ENCODE data around the gene FAHD1.

DNA sequence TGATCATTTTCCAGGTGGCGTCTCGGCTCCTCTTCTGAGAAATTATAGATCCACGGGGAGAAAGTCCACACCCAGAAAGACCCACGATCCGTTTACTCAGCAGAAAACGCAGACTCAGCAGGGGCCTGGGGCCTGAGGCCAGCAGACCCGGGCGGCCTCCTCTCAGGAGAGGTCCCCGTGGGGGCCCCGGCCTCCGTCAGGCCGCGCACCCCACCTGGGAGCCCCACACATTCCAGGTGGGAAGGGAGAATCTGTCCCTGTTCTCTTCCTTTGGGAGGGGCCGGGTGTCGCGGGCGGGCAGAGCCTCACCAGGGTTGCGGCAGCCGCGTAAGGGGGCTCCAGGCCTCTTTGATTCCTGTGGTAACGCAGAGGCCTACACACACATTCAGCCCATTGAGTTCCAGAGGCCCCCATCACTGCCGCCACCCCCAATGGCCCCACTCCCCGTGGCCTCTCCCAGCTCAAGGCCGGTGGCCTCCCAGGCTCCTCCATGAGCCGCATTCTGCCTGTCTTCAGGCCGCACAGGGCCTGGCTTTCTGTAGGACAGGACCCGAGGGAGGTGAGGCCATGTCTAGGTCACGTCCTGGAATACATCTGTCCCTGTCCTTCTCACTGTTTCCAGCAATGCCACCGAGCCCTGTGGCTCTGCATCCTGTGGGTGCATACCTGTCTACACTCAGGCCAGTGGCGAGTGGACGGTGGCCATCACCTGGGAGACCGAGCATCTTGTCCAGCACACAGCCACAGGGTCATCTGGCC, 31.9 kb upstream of the FAHD1 start:
- TF ChIP-seq, protein P1, sequence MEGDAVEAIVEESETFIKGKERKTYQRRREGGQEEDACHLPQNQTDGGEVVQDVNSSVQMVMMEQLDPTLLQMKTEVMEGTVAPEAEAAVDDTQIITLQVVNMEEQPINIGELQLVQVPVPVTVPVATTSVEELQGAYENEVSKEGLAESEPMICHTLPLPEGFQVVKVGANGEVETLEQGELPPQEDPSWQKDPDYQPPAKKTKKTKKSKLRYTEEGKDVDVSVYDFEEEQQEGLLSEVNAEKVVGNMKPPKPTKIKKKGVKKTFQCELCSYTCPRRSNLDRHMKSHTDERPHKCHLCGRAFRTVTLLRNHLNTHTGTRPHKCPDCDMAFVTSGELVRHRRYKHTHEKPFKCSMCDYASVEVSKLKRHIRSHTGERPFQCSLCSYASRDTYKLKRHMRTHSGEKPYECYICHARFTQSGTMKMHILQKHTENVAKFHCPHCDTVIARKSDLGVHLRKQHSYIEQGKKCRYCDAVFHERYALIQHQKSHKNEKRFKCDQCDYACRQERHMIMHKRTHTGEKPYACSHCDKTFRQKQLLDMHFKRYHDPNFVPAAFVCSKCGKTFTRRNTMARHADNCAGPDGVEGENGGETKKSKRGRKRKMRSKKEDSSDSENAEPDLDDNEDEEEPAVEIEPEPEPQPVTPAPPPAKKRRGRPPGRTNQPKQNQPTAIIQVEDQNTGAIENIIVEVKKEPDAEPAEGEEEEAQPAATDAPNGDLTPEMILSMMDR (IDR thresholded peaks at IDR 0.05; ENCODE audit: low read depth, low read length, poor library complexity, severe bottlenecking) = no peak
- no peak for TF ChIP-seq EZH2phosphoT487 (IDR thresholded peaks at IDR 0.05; ENCODE audit: borderline replicate concordance, low read length)
